IMR-90 (cell line): ENCODE data around the gene SCFD2. TPM values are rescaled to one million over a fixed set of nuclear protein-coding genes. Genes with fewer than 3 reads are reported as not detected.
A peak's percentile ranks its signal among the peaks of the same experiment; 100 is the strongest.

Experiments
- ATAC-seq: fragments of 200-7000 bp; cut with Tn5 transposase; 2 replicates; pipeline ENCODE4 v1.9.1; 2020; ENCODE audit warnings: low read depth, mild to moderate bottlenecking, moderate library complexity
- BruUV-seq: library from RNA; stranded (reverse); fragments of 400-500 nt; replicated peaks from 2 replicates; lab custom pipeline; 2021; lab: Mats Ljungman, UMichigan
- CTCF ChIA-PET: fragments of 300-600 bp; formaldehyde crosslinking; extraction: SDS; loops from one replicate; lab custom pipeline; 2021; ENCODE audit warnings: antibody characterized with exemption; lab: Yijun Ruan, JAX
- POLR2A ChIA-PET: fragments of 300-600 bp; sonication (Branson Sonifier 250); formaldehyde crosslinking; loops from one replicate; lab custom pipeline; 2022; ENCODE audit warnings: antibody characterized with exemption; ENCODE audit not compliant: unreplicated experiment; lab: Charles Lee
- DNase-seq: peaks from one replicate; pipeline ENCODE4 v3.0.0; 2013
- H2AFZ ChIP-seq: replicated peaks from 2 replicates; pipeline ENCODE3; 2013; ENCODE audit warnings: low read length, mild to moderate bottlenecking; ENCODE audit not compliant: poor library complexity
- H2AK5ac ChIP-seq: 2 replicates; pipeline ENCODE4 v1.6.1; 2013; ENCODE audit warnings: low read depth, low read length, inconsistent platforms
- H2AK9ac ChIP-seq: replicated peaks from 2 replicates; pipeline ENCODE3; 2013; ENCODE audit warnings: mild to moderate bottlenecking, low read depth, low read length, moderate library complexity; ENCODE audit not compliant: poor library complexity
- H2BK120ac ChIP-seq: 2 replicates; pipeline ENCODE4 v1.6.1; 2013; ENCODE audit warnings: low read depth, low read length, inconsistent platforms
- H2BK15ac ChIP-seq: 3 replicates; pipeline ENCODE4 v1.6.1; 2013; ENCODE audit warnings: low read depth, low read length, inconsistent platforms
- H2BK20ac ChIP-seq: 2 replicates; pipeline ENCODE4 v1.6.1; 2013; ENCODE audit warnings: low read depth, mild to moderate bottlenecking, inconsistent platforms, low read length, moderate library complexity
- H2BK5ac ChIP-seq: 2 replicates; pipeline ENCODE4 v1.6.1; 2013; ENCODE audit warnings: mild to moderate bottlenecking, low read depth, low read length, inconsistent platforms; ENCODE audit not compliant: poor library complexity, severe bottlenecking
- H3K14ac ChIP-seq: replicated peaks from 2 replicates; pipeline ENCODE4 v1.6.1; 2013; ENCODE audit warnings: low read depth, low read length, inconsistent platforms
- H3K18ac ChIP-seq: 2 replicates; pipeline ENCODE4 v1.6.1; 2013; ENCODE audit warnings: low read depth, low read length, control low read depth
- H3K23ac ChIP-seq: 2 replicates; pipeline ENCODE4 v1.6.1; 2013; ENCODE audit warnings: low read depth, low read length, inconsistent platforms
- H3K27ac ChIP-seq: 2 replicates; pipeline ENCODE4 v1.5.1; 2013; ENCODE audit warnings: mild to moderate bottlenecking, control low read depth, low read length; ENCODE audit not compliant: insufficient read depth
- H3K27me3 ChIP-seq: 2 replicates; pipeline ENCODE4 v1.6.1; 2013; ENCODE audit warnings: low read length; ENCODE audit not compliant: control insufficient read depth, insufficient read depth
- H3K36me3 ChIP-seq: 2 replicates; pipeline ENCODE4 v1.6.1; 2013; ENCODE audit warnings: low read length, mixed read lengths; ENCODE audit not compliant: control insufficient read depth, insufficient read depth
- H3K4ac ChIP-seq: 2 replicates; pipeline ENCODE4 v1.6.1; 2013; ENCODE audit warnings: low read depth, low read length, inconsistent platforms
- H3K4me1 ChIP-seq: 2 replicates; pipeline ENCODE4 v1.6.1; 2013; ENCODE audit warnings: low read length, mixed read lengths; ENCODE audit not compliant: control insufficient read depth, insufficient read depth
- H3K4me2 ChIP-seq: 2 replicates; pipeline ENCODE4 v1.6.1; 2013; ENCODE audit warnings: low read depth, mild to moderate bottlenecking, control low read depth, low read length, moderate library complexity
- H3K4me3 ChIP-seq: 2 replicates; pipeline ENCODE4 v1.5.1; 2013; ENCODE audit warnings: low read depth, mild to moderate bottlenecking, control low read depth, low read length, moderate library complexity; ENCODE audit not compliant: insufficient read depth
- H3K56ac ChIP-seq: 2 replicates; pipeline ENCODE4 v1.6.1; 2013; ENCODE audit warnings: low read length, inconsistent platforms; ENCODE audit not compliant: insufficient read depth; ENCODE audit errors: extremely low read depth
- H3K79me1 ChIP-seq, 2 experiments: 2 replicates each; pipeline ENCODE4 v1.6.1; 2013; ENCODE audit warnings: low read length in 2 of 2, inconsistent platforms in 1 of 2, low read depth in 1 of 2
- H3K9ac ChIP-seq: 2 replicates; pipeline ENCODE4 v1.6.1; 2013; ENCODE audit warnings: low read depth, low read length, control low read depth
- H3K9me1 ChIP-seq: 2 replicates; pipeline ENCODE4 v1.6.1; 2013; ENCODE audit warnings: low read length, inconsistent platforms; ENCODE audit not compliant: insufficient read depth
- H3K9me3 ChIP-seq: 2 replicates; pipeline ENCODE4 v1.6.1; 2013; ENCODE audit warnings: low read length; ENCODE audit not compliant: control insufficient read depth, insufficient read depth
- H4K20me1 ChIP-seq: 2 replicates; pipeline ENCODE4 v1.6.1; 2013; ENCODE audit warnings: low read length, inconsistent platforms; ENCODE audit not compliant: insufficient read depth
- H4K5ac ChIP-seq: 2 replicates; pipeline ENCODE4 v1.6.1; 2013; ENCODE audit warnings: mild to moderate bottlenecking, low read depth, low read length, control low read depth
- H4K8ac ChIP-seq, 2 experiments: 2 replicates each; pipeline ENCODE4 v1.6.1; 2013; ENCODE audit warnings: low read depth in 2 of 2, low read length in 2 of 2, control low read depth in 1 of 2, inconsistent platforms in 1 of 2
- H4K91ac ChIP-seq: 2 replicates; pipeline ENCODE4 v1.6.1; 2013; ENCODE audit warnings: low read depth, low read length, inconsistent platforms; ENCODE audit not compliant: insufficient read depth
- MXI1 ChIP-seq: IDR thresholded peaks from 2 replicates; pipeline ENCODE4 v1.6.1; 2012; ENCODE audit warnings: low read depth, mild to moderate bottlenecking, low read length, moderate library complexity, borderline replicate concordance
- NFE2L2 ChIP-seq: fragments of 150-350 bp; IDR thresholded peaks from 2 replicates; pipeline ENCODE4 v1.6.1; 2016; ENCODE audit warnings: low read depth, mild to moderate bottlenecking, low read length
- RAD21 ChIP-seq: IDR thresholded peaks from 2 replicates; pipeline ENCODE4 v1.6.1; 2012; ENCODE audit warnings: low read length, improper control_type of control experiment
- WGBS, 2 experiments: methylation state at CpG; one replicate each; pipeline versions ENCODE4 v1.1.5 to v1.1.7; 2013; ENCODE audit warnings: missing lambda C conversion rate in 2 of 2; ENCODE audit not compliant: insufficient read length in 1 of 2; ENCODE audit errors: extremely low coverage in 2 of 2; 5-methylcytosine and 5-hydroxymethylcytosine counted together
- dilution Hi-C: fragments of 300-500 bp; cut with HindIII; formaldehyde crosslinking; loops from one replicate; pipeline ENCODE4 v1.14.3; 2018; ENCODE audit warnings: low sequenced_read_pairs; ENCODE audit not compliant: unreplicated experiment
- in situ Hi-C: fragments of 300-500 bp; cut with MboI; formaldehyde crosslinking; loops from 3 replicates; pipeline ENCODE4 v1.14.3; 2019; ENCODE audit warnings: low sequenced_read_pairs, inconsistent platforms, mixed read lengths
- intact Hi-C: fragments of 100-400 bp; cut with micrococcal nuclease; formaldehyde crosslinking; loops from 2 replicates; pipeline ENCODE4 v1.10.0; 2022
- polyA plus RNA-seq, 3 experiments: library from polyadenylated mRNA; depleted of rRNA; stranded (reverse); fragments of >200 nt; gene quantifications; 2 replicates each; pipeline ENCODE4 v1.2.3, GENCODE V29; 2012; ENCODE audit warnings: low replicate concordance in 1 of 3
- total RNA-seq: library from RNA; depleted of rRNA; stranded (reverse); fragments of >200 nt; gene quantifications from 2 replicates; pipeline ENCODE4 v1.2.3, GENCODE V29; 2012
- TF ChIP-seq, protein P1 (sequence below): conservative IDR thresholded peaks from 2 replicates; pipeline ENCODE4 v1.5.1; 2012; ENCODE audit warnings: mild to moderate bottlenecking, low read depth, low read length, improper control_type of control experiment
- TF ChIP-seq, protein P2 (sequence below): fragments of 150-350 bp; IDR thresholded peaks from 2 replicates; pipeline ENCODE4 v1.6.1; 2016; ENCODE audit warnings: low read depth, mild to moderate bottlenecking, low read length, moderate library complexity, borderline replicate concordance

SCFD2 gene
- total and polyA plus RNA-seq, 2 of the 4 experiments (the other 2 are of a cell fraction) = 18.9 to 62.4 TPM

DNA sequence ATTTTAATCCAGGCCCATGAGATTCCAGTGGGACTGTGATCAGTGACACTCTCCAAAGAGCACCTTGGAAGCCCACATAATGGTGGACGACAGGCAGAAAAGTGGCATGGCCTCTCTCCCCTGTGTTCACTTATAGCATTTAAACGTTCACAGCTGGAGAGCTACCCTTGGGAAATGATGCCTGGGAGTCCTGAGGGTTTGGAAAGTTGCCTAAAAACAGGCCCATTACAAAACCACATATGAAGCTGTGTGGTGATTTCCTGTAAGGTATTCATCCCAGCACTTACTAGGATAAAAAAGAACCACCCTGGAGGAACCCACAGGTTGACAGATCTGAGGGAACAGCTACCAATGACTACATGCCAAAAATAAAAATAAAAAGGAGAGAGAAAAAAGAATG is 310.6 kb downstream of the SCFD2 start:
- DNase-seq = peak; percentile 84
- no peak overlapping the region for H2AK9ac ChIP-seq
- WGBS, 2 experiments = no CpG with 5 or more reads among the region's 2 CpGs
- H3K27ac ChIP-seq = no peak overlapping the region
- H4K5ac ChIP-seq = no peak overlapping the region
- no peaks in the 10 kb centered on the region; a peak in 1 of 4 replicates for H3K79me1 ChIP-seq
- no peak for TF ChIP-seq MXI1
- TF ChIP-seq, protein P1, sequence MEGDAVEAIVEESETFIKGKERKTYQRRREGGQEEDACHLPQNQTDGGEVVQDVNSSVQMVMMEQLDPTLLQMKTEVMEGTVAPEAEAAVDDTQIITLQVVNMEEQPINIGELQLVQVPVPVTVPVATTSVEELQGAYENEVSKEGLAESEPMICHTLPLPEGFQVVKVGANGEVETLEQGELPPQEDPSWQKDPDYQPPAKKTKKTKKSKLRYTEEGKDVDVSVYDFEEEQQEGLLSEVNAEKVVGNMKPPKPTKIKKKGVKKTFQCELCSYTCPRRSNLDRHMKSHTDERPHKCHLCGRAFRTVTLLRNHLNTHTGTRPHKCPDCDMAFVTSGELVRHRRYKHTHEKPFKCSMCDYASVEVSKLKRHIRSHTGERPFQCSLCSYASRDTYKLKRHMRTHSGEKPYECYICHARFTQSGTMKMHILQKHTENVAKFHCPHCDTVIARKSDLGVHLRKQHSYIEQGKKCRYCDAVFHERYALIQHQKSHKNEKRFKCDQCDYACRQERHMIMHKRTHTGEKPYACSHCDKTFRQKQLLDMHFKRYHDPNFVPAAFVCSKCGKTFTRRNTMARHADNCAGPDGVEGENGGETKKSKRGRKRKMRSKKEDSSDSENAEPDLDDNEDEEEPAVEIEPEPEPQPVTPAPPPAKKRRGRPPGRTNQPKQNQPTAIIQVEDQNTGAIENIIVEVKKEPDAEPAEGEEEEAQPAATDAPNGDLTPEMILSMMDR = no peak
- no peak for TF ChIP-seq RAD21
- TF ChIP-seq, protein P2, sequence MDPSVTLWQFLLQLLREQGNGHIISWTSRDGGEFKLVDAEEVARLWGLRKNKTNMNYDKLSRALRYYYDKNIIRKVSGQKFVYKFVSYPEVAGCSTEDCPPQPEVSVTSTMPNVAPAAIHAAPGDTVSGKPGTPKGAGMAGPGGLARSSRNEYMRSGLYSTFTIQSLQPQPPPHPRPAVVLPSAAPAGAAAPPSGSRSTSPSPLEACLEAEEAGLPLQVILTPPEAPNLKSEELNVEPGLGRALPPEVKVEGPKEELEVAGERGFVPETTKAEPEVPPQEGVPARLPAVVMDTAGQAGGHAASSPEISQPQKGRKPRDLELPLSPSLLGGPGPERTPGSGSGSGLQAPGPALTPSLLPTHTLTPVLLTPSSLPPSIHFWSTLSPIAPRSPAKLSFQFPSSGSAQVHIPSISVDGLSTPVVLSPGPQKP = no peak
- TF ChIP-seq NFE2L2 = no peak
- no peak overlapping the region for H3K14ac ChIP-seq
- H3K4me2 ChIP-seq = no peak overlapping the region
- no peak overlapping the region for H3K56ac ChIP-seq
- no peaks in the 10 kb centered on the region for H3K9me3 ChIP-seq
- H3K9ac ChIP-seq = no peak overlapping the region
- H3K4me3 ChIP-seq = no peak overlapping the region
- intact Hi-C loops = no loop called here
- ATAC-seq = peak; percentile 59
- ChIA-PET CTCF (interaction anchor here (0.6 kb wide), 1 partner anchor 106 kb away, joined by 7 read pairs; no protein-coding TSS in a partner anchor), POLR2A (no interaction called here)
- no peak overlapping the region; the same call in 1 of the 2 replicates for H3K23ac ChIP-seq
- no peaks in the 10 kb centered on the region for H4K20me1 ChIP-seq
- H2BK5ac ChIP-seq = no peak overlapping the region
- H2BK20ac ChIP-seq = no peak overlapping the region
- no peak overlapping the region for H2AK5ac ChIP-seq
- in situ Hi-C loops = no loop called here
- dilution Hi-C loops = no loop called here
- no peak overlapping the region for H2BK15ac ChIP-seq
- H3K36me3 ChIP-seq = no peaks in the 10 kb centered on the region
- no peaks in the 10 kb centered on the region; the same call in 1 of the 2 replicates for H3K9me1 ChIP-seq
- no peak overlapping the region for H3K4ac ChIP-seq
- no peak overlapping the region for H4K8ac ChIP-seq
- no peak overlapping the region for H3K18ac ChIP-seq
- H2AFZ ChIP-seq = no peak overlapping the region
- H3K4me1 ChIP-seq = 0 out of 2 replicates have a peak, but pooled peaks cover 3% of the 10 kb centered on the region
- H2BK120ac ChIP-seq = no peak overlapping the region
- H4K91ac ChIP-seq = no peak overlapping the region
- BruUV-seq = no TSS peak
- H3K27me3 ChIP-seq = no peaks in the 10 kb centered on the region
